Loucy (cell line): Measurements from ENCODE around the gene LPP.

ENCODE experiments used
- H2AFZ ChIP-seq: fragments of 200-600 bp; sonication (generic); 2 replicates; pipeline ENCODE4 v1.6.0; 2016; ENCODE audit warnings: antibody characterized with exemption, mild to moderate bottlenecking, low read length, moderate library complexity
- H3F3A ChIP-seq: fragments of 200-600 bp; 2 replicates; pipeline ENCODE4 v1.6.0; 2016; ENCODE audit warnings: antibody characterized with exemption, low read depth, mild to moderate bottlenecking
- H3K27me3 ChIP-seq: fragments of 200-600 bp; sonication (generic); 2 replicates; pipeline ENCODE4 v1.6.1; 2014; ENCODE audit warnings: low read length, mild to moderate bottlenecking; ENCODE audit not compliant: insufficient read depth, poor library complexity, severe bottlenecking
- H3K36me3 ChIP-seq: fragments of 200-600 bp; sonication (generic); 2 replicates; pipeline ENCODE4 v1.6.1; 2016; ENCODE audit warnings: low read length; ENCODE audit not compliant: insufficient read depth
- H3K4me1 ChIP-seq: fragments of 200-600 bp; sonication (generic); 2 replicates; pipeline ENCODE4 v1.5.1; 2014; ENCODE audit warnings: low read length, mild to moderate bottlenecking; ENCODE audit not compliant: insufficient read depth, poor library complexity, severe bottlenecking
- H3K4me2 ChIP-seq: fragments of 200-600 bp; sonication (generic); 2 replicates; pipeline ENCODE4 v1.6.0; 2014; ENCODE audit warnings: antibody characterized with exemption, low read length, low read depth, mild to moderate bottlenecking; ENCODE audit not compliant: poor library complexity, severe bottlenecking
- H3K4me3 ChIP-seq: fragments of 200-600 bp; sonication (generic); 2 replicates; pipeline ENCODE4 v1.5.1; 2014; ENCODE audit warnings: low read length, mild to moderate bottlenecking, mixed read lengths; ENCODE audit not compliant: poor library complexity, severe bottlenecking
- H3K79me2 ChIP-seq: fragments of 200-600 bp; sonication (generic); 2 replicates; pipeline ENCODE4 v1.6.1; 2014; ENCODE audit warnings: low read length; ENCODE audit not compliant: insufficient read depth
- H3K9ac ChIP-seq: fragments of 200-600 bp; sonication (generic); 2 replicates; pipeline ENCODE4 v1.6.0; 2014; ENCODE audit warnings: mild to moderate bottlenecking, low read depth, low read length, moderate library complexity; ENCODE audit not compliant: poor library complexity, severe bottlenecking
- H3K9me2 ChIP-seq: fragments of 200-600 bp; sonication (generic); replicated peaks from 2 replicates; pipeline ENCODE4 v1.6.1; 2016; ENCODE audit warnings: low read depth, low read length, mixed read lengths
- H3K9me3 ChIP-seq: fragments of 200-600 bp; sonication (generic); 2 replicates; pipeline ENCODE4 v1.6.1; 2014; ENCODE audit warnings: mild to moderate bottlenecking, antibody characterized with exemption, low read length, low read depth; ENCODE audit not compliant: insufficient read depth
- H4K20me1 ChIP-seq: fragments of 200-600 bp; sonication (generic); 2 replicates; pipeline ENCODE4 v1.6.0; 2014; ENCODE audit warnings: antibody characterized with exemption, low read length, mild to moderate bottlenecking; ENCODE audit not compliant: insufficient read depth, poor library complexity, severe bottlenecking
- EZH2phosphoT487 ChIP-seq: fragments of 200-600 bp; IDR thresholded peaks from 2 replicates; pipeline ENCODE4 v1.6.1; 2018; ENCODE audit warnings: antibody characterized with exemption, mild to moderate bottlenecking, moderate library complexity, borderline replicate concordance
- TF ChIP-seq, protein P1 (sequence below): fragments of 200-600 bp; sonication (generic); conservative IDR thresholded peaks from 2 replicates; pipeline ENCODE4 v1.5.1; 2014; ENCODE audit warnings: mild to moderate bottlenecking, antibody characterized with exemption, low read length

The LPP gene

DNA sequence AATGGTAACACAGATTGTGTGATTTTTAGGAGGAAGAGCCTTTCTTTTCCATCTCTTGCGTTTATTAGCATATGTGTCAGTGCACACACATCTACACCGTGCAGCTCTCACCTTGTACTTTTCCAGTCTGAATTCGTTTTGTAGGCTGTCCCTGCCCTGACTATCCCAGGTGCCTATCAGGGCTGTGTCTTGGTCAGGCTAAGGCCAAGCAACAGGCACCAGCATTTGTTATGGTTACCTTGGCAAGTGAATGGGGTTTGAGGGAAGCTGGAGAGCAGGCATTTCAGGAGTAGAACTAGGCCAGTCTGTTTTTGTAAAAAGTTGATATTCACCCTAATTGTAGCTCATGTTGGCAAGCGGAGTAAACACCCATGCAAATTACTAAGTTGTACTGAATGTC lies 528.4 kb downstream of the LPP start:
- no peaks in the 10 kb centered on the region for H3K9me3 ChIP-seq
- H3K79me2 ChIP-seq = no peaks in the 10 kb centered on the region
- no peak for TF ChIP-seq EZH2phosphoT487
- TF ChIP-seq, protein P1, sequence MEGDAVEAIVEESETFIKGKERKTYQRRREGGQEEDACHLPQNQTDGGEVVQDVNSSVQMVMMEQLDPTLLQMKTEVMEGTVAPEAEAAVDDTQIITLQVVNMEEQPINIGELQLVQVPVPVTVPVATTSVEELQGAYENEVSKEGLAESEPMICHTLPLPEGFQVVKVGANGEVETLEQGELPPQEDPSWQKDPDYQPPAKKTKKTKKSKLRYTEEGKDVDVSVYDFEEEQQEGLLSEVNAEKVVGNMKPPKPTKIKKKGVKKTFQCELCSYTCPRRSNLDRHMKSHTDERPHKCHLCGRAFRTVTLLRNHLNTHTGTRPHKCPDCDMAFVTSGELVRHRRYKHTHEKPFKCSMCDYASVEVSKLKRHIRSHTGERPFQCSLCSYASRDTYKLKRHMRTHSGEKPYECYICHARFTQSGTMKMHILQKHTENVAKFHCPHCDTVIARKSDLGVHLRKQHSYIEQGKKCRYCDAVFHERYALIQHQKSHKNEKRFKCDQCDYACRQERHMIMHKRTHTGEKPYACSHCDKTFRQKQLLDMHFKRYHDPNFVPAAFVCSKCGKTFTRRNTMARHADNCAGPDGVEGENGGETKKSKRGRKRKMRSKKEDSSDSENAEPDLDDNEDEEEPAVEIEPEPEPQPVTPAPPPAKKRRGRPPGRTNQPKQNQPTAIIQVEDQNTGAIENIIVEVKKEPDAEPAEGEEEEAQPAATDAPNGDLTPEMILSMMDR = no peak
- no peaks in the 10 kb centered on the region for H3K9me2 ChIP-seq
- H3K9ac ChIP-seq = no peak overlapping the region
- no peak overlapping the region for H2AFZ ChIP-seq
- no peaks in the 10 kb centered on the region for H4K20me1 ChIP-seq
- no peak overlapping the region for H3K4me2 ChIP-seq
- no peak overlapping the region for H3K4me3 ChIP-seq
- no peaks in the 10 kb centered on the region for H3K36me3 ChIP-seq
- H3K4me1 ChIP-seq = peaks cover 20% of the 10 kb centered on the region
- no peaks in the 10 kb centered on the region for H3F3A ChIP-seq
- no peaks in the 10 kb centered on the region for H3K27me3 ChIP-seq

GRCh38 chr3:188683032-188683521 lies 529.1 kb downstream of the LPP start:
- H3F3A ChIP-seq = no peaks in the 10 kb centered on the region
- peaks cover 20% of the 10 kb centered on the region for H3K4me1 ChIP-seq
- H3K9me3 ChIP-seq = no peaks in the 10 kb centered on the region
- no peaks in the 10 kb centered on the region for H3K9me2 ChIP-seq
- no peak overlapping the region for H2AFZ ChIP-seq
- no peaks in the 10 kb centered on the region for H3K27me3 ChIP-seq
- H3K9ac ChIP-seq = no peak overlapping the region
- no peaks in the 10 kb centered on the region for H3K36me3 ChIP-seq
- H3K4me2 ChIP-seq = no peak overlapping the region
- no peaks in the 10 kb centered on the region for H3K79me2 ChIP-seq
- no peak for TF ChIP-seq EZH2phosphoT487
- TF ChIP-seq, protein P1 = no peak
- no peaks in the 10 kb centered on the region for H4K20me1 ChIP-seq
- no peak overlapping the region for H3K4me3 ChIP-seq

DNA sequence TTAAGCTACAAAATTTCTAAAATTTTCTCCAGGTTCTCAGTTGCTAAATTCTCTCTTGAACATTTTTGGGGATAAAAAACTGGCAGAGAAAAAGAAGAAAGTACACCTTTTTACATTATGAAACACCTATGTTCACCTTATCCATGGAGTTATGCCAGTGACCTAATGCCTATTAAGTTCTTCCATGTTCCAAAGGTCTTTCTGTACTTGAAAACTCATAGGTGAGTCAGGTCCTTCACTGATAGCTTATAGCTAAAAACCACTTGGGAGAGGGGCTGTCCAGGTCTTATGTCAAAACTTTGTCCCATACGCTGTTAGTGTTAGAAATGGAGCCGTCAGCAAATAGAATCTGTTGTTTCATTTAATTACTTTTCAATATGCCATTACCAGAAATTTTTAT lies 530.3 kb downstream of the LPP start:
- no peaks in the 10 kb centered on the region for H3K9me2 ChIP-seq

More for the DNA sequence above, 530.3 kb downstream of the LPP start:
- no peak overlapping the region for H3K4me2 ChIP-seq
- peaks cover 20% of the 10 kb centered on the region for H3K4me1 ChIP-seq
- H3K27me3 ChIP-seq = no peaks in the 10 kb centered on the region
- H3K36me3 ChIP-seq = no peaks in the 10 kb centered on the region
- H2AFZ ChIP-seq = no peak overlapping the region
- no peaks in the 10 kb centered on the region for H3K79me2 ChIP-seq
- TF ChIP-seq, protein P1 = no peak
- TF ChIP-seq EZH2phosphoT487 = no peak
- no peaks in the 10 kb centered on the region for H3K9me3 ChIP-seq
- H3K4me3 ChIP-seq = no peak overlapping the region
- H4K20me1 ChIP-seq = no peaks in the 10 kb centered on the region
- H3F3A ChIP-seq = no peaks in the 10 kb centered on the region
- no peak overlapping the region for H3K9ac ChIP-seq
